Panc1 (cell line): ENCODE measurements around the gene CDC42EP4. TPM values are rescaled to one million over a fixed set of nuclear protein-coding genes. Genes with fewer than 3 reads are reported as not detected.

Experiments
- ATAC-seq: fragments of 200-7000 bp; cut with Tn5 transposase; 2 replicates; pipeline ENCODE4 v1.9.1; 2020; ENCODE audit warnings: mild to moderate bottlenecking, moderate library complexity
- BruUV-seq: library from RNA; stranded (reverse); fragments of 400-500 nt; replicated peaks from 2 replicates; lab custom pipeline; 2021; lab: Mats Ljungman, UMichigan
- CTCF ChIA-PET: fragments of 300-600 bp; sonication (Branson Sonifier 250); formaldehyde crosslinking; loops from one replicate; lab custom pipeline; 2022; ENCODE audit warnings: antibody characterized with exemption; lab: Charles Lee
- POLR2A ChIA-PET: fragments of 300-600 bp; sonication (Branson Sonifier 250); formaldehyde crosslinking; loops from one replicate; lab custom pipeline; 2022; ENCODE audit warnings: antibody characterized with exemption; lab: Charles Lee
- DNase-seq: peaks from one replicate; pipeline ENCODE4 v3.0.0-alpha.2; 2010; ENCODE audit warnings: low read depth, low spot score
- H3K27ac ChIP-seq: 2 replicates; pipeline ENCODE4 v1.5.1; 2011; ENCODE audit warnings: mild to moderate bottlenecking, low read length, inconsistent platforms
- H3K27me3 ChIP-seq: fragments of 200-500 bp; sonication (Bioruptor generic); 2 replicates; pipeline ENCODE4 v1.6.0; 2014; ENCODE audit warnings: low read length, inconsistent platforms; ENCODE audit not compliant: control insufficient read depth, insufficient read depth
- H3K36me3 ChIP-seq: fragments of 200-500 bp; sonication (Bioruptor generic); 2 replicates; pipeline ENCODE4 v1.5.1; 2014; ENCODE audit warnings: inconsistent platforms, mild to moderate bottlenecking, low read length, moderate library complexity; ENCODE audit not compliant: control insufficient read depth, insufficient read depth
- H3K4me1 ChIP-seq: 2 replicates; pipeline ENCODE4 v1.5.1; 2011; ENCODE audit warnings: inconsistent platforms, mild to moderate bottlenecking, low read length, moderate library complexity; ENCODE audit not compliant: control insufficient read depth, insufficient read depth
- H3K4me3 ChIP-seq, 2 experiments: 2 replicates each; pipeline ENCODE4 v1.5.1; 2011 to 2012; ENCODE audit warnings: low read depth in 2 of 2, low read length in 2 of 2, mild to moderate bottlenecking in 2 of 2, inconsistent platforms in 1 of 2, moderate library complexity in 1 of 2
- H3K9me3 ChIP-seq: fragments of 200-500 bp; sonication (Bioruptor generic); 2 replicates; pipeline ENCODE4 v1.5.1; 2014; ENCODE audit warnings: low read depth, mild to moderate bottlenecking, inconsistent platforms, low read length, moderate library complexity; ENCODE audit not compliant: control insufficient read depth, insufficient read depth
- CTCF ChIP-seq: fragments of 450-650 bp; IDR thresholded peaks from 2 replicates; pipeline ENCODE4 v1.5.1; 2017; ENCODE audit warnings: mild to moderate bottlenecking
- POLR2AphosphoS5 ChIP-seq: IDR thresholded peaks from 2 replicates; pipeline ENCODE4 v1.6.1; 2012; ENCODE audit warnings: mild to moderate bottlenecking, low read depth, low read length, moderate library complexity
- REST ChIP-seq, 2 experiments: IDR thresholded peaks; 2 replicates each; pipeline ENCODE4 v1.6.1; 2011 to 2012; ENCODE audit warnings: low read depth in 2 of 2, control low read depth in 1 of 2, low read length in 1 of 2, mild to moderate bottlenecking in 1 of 2, moderate library complexity in 1 of 2; ENCODE audit not compliant: insufficient read depth in 1 of 2
- SIN3A ChIP-seq: IDR thresholded peaks from 2 replicates; pipeline ENCODE4 v1.6.1; 2012; ENCODE audit warnings: low read depth, mild to moderate bottlenecking, low read length, moderate library complexity, borderline replicate concordance; ENCODE audit not compliant: insufficient read depth
- TCF7L2 ChIP-seq: IDR thresholded peaks from 2 replicates; pipeline ENCODE4 v1.6.1; 2011; ENCODE audit warnings: mild to moderate bottlenecking, low read depth, low read length, inconsistent platforms
- in situ Hi-C: cut with HindIII; loops from 2 replicates; pipeline ENCODE4 v1.10.0; 2016; ENCODE audit warnings: low sequenced_read_pairs, low pct_unique_long_range_greater_than_20kb
- intact Hi-C: fragments of 100-400 bp; cut with micrococcal nuclease; formaldehyde crosslinking; loops from one replicate; pipeline ENCODE4 v1.10.0; 2022; ENCODE audit not compliant: unreplicated experiment
- total RNA-seq: library from RNA; stranded (reverse); gene quantifications from one replicate; pipeline ENCODE4 v1.2.1, GENCODE V29; 2021; ENCODE audit not compliant: unreplicated experiment

The CDC42EP4 gene
- total RNA-seq, 1 experiment from 2014 or later = 65.9 TPM

- no peaks in the 10 kb centered on the region for H3K4me1 ChIP-seq
- BruUV-seq = no TSS peak
- H3K4me3 ChIP-seq = no peak overlapping the region
- in situ Hi-C loops = no loop called here
- no peak overlapping the region for H3K27ac ChIP-seq
- no peak for TF ChIP-seq SIN3A
- TF ChIP-seq TCF7L2 = no peak
- TF ChIP-seq REST (IDR thresholded peaks at IDR 0.05; ENCODE audit: insufficient read depth in 1 of 2, low read depth in 2 of 2, low read length in 1 of 2) = no peak
- no peak for TF ChIP-seq CTCF
- no peak for TF ChIP-seq POLR2AphosphoS5
- H3K27me3 ChIP-seq = no peaks in the 10 kb centered on the region
- H3K36me3 ChIP-seq = no peaks in the 10 kb centered on the region
- ATAC-seq (no peak), DNase-seq (no peak)
- CTCF ChIA-PET = no interaction called here
- POLR2A ChIA-PET = no interaction called here
- intact Hi-C loops = no loop called here
- no peaks in the 10 kb centered on the region for H3K9me3 ChIP-seq
These were observed 39.1 kb upstream of the CDC42EP4 start for GRCh38 chr17:73350864-73351263.

- TF ChIP-seq CTCF (no peak), POLR2AphosphoS5 (no peak), SIN3A (no peak), REST (IDR thresholded peaks at IDR 0.05; ENCODE audit: insufficient read depth in 1 of 2, low read depth in 2 of 2, low read length in 1 of 2) (no peak), TCF7L2 (no peak)
- ChIA-PET POLR2A (no interaction called here), CTCF (no interaction called here)
- no peaks in the 10 kb centered on the region for H3K4me1 ChIP-seq
- in situ Hi-C loops (no loop called here), intact Hi-C loops (no loop called here)
- DNase-seq (no peak), ATAC-seq (no peak)
- no peaks in the 10 kb centered on the region for H3K27me3 ChIP-seq
- no peak overlapping the region for H3K27ac ChIP-seq
- no TSS peak for BruUV-seq
- no peaks in the 10 kb centered on the region for H3K9me3 ChIP-seq
- H3K36me3 ChIP-seq = no peaks in the 10 kb centered on the region
- no peak overlapping the region for H3K4me3 ChIP-seq
These were observed 37.8 kb upstream of the CDC42EP4 start for GRCh38 chr17:73349647-73350046.
